Dermis microvascular lymphatic vessel endothelial cell (primary cell): Measurements from ENCODE around the gene BDNF. TPM values are rescaled to one million over a fixed set of nuclear protein-coding genes. Genes with fewer than 3 reads are reported as not detected.
"Not testable (repeated sequence)": the region's sequence is repeated elsewhere in the genome, so short reads cannot be mapped to it uniquely, and the experiment has no call there.

ENCODE experiments used
- DNase-seq, 2 donors: peaks; one replicate each; pipeline versions ENCODE4 v3.0.0 to v3.0.0-alpha.2; 2010; ENCODE audit warnings: low read depth in 2 of 2
- total RNA-seq: library from RNA; depleted of rRNA; stranded (reverse); fragments of >200 nt; gene quantifications from 2 replicates; pipeline ENCODE4 v1.2.1, GENCODE V29; 2014

BDNF gene
- total RNA-seq, 1 donor from 2014 or later = under 0.01 TPM

- DNase-seq = no peak
These were observed 27.3 kb downstream of the BDNF start for GRCh38 chr11:27672836-27673464.

GRCh38 chr11:27665508-27666101 lies 34.6 kb downstream of the BDNF start:
- DNase-seq = not testable (repeated sequence)

- no peak for DNase-seq
These were observed 36.9 kb downstream of the BDNF start for GRCh38 chr11:27663326-27663725.

DNA sequence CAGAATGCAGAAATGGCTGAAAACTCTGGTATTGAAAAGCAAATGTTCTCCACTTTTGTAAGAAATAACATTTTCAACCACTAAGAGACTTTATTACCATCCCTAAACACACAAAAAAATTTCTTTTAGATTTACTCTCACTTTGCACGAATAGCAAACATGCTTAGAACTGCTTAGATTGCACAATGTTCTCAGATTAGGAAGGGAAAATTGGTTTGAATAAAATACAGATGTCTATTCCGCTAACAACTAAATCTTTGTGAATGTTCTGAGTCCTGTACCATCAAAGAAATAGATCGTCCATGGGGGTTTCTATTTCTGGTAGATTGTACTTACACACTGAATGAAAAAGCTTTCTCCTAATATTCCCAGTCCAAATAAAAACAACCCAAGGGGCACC lies 40.1 kb downstream of the BDNF start:
- no peak for DNase-seq

DNA sequence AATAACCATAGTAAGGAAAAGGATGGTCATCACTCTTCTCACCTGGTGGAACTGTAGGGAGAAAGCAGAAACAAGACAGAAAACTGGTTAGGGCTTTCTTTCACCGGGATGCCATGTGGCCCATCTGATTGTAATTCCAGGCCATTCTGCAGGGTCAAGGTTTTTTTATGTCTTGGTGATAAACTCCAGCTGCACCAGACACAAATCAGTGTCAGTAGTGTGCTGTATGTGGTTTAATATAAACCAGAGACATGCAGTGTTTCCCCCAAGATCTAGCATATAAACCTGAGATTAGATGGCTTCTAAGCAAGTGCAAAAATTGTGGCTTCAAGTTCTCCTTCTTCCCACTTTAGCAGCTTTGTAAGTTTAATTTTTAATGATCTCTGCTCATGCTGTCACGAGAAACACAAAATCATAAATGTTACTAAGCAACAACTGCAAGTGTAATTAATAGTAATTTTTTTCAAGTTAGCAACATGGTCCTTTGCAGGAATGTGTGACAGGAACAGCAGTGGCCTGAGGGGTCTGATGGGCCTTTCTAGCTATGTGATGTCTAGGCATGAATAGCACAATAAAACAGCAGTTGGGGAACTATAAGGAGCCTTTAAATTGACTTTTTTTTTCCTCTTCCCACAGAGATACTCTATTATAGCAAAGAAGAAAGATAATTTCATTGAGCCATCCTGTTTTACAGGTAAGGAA lies 41.6 kb downstream of the BDNF start:
- DNase-seq = no peak

DNA sequence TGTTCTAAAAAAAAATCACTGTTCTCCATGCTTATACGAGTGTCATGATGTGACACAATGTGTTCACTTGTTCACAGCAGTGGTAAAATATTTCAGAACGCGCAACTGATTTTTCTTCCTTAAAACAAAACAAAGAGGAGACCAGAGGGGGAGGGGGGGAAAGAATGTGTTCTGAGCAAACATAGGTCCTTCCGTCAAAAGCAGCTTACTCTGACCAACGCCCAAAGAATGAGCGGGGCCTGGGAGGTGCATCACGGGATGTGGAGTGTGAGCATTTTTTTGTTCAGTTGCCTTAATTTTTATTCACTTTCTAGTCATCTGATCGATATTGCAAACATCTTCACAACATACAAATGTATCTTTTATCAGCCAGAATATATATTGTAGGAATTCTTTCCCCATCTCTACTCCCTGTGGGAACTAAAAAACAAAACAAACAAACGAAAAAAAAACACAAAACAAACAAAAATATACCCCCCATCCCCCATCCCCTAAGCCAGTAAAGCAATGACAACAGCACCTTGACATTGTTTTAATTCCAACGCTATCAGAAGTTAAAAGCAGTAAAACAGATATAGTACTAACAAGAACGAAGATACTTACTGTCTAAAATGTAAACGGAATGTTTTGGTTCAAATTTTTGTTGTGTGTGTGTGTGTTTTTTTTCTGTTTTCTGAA lies 43.3 kb downstream of the BDNF start:
- no peak for DNase-seq

- no peak for DNase-seq
These were observed 43.9 kb downstream of the BDNF start for GRCh38 chr11:27656320-27656719.

GRCh38 chr11:27653990-27654758 lies 46.1 kb downstream of the BDNF start:
- DNase-seq = no peak

DNA sequence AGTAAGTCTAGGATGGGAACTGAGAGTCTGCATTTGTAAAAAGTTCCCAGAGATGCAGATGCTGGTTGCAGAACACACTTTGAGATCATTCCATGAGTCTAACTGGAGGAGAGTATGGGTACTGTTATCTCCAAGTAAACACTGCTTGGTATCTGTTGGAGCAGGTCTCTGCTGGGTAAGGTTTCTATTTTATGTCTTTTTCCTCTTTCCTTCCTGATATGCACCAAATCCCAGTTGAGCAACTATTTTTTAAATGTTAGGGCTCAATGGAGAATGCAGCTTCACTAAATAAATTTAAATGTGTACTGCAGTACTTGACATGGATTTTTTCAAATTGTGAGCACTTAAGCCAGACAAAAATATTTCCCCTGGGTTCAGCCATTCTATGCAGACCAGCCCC lies 48.5 kb downstream of the BDNF start:
- DNase-seq = no peak

DNA sequence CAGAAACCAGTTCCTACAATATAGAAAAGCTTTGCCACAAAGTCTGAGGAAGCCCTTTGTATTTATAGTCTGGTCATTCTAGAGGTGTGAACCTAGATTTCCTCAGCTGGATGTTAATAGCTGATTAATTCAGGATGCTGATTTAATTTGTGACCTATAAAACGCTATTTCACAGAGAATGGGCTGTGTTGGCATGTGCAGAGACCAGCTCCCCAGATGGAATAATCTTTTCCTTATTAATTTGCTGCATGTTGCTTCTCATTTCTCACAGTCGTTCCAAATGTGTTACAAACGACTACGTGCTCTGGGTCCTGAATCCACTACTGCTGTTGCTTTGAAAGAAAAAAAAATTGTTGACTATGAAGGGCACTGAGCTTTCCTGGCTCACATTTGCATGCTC lies 49.3 kb downstream of the BDNF start:
- no peak for DNase-seq

DNA sequence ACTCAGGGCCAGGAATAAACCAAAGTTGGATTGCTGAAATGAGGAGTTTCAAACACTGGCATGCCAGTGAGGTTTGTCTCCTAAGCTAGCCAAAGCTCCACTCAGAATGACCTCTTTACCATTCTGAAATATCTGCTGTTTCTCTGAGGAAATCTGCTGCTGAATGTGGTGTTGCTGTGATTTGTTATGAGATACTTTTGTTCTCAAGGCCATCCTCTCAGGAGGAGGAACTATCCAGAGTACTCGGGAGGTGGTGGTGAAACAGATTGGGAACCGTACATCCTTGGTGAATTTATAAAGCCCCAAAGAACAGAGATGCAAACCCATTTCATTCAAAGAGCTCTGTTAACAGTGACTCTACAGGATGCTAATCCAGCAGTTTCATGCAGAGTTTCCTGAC lies 50.5 kb downstream of the BDNF start:
- DNase-seq = no peak

DNA sequence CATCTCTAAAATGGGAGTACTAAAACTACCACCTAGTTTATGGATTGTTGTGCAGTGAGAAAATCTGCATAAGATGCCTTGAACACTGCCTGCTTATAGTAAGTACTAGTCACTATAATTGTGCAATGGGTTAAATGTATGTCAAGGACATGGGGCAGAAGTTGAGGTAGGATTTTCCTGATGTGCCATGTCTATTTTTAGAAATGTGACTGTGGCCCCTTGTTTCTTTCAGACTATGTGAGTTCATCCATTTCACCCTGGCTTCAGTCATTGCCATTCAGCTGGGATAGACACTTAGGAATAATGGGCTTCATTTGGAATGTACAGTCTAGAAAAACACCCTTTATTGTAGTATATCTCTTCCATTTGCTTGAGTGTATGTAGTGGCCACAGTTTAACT lies 51.4 kb downstream of the BDNF start:
- DNase-seq = no peak

DNA sequence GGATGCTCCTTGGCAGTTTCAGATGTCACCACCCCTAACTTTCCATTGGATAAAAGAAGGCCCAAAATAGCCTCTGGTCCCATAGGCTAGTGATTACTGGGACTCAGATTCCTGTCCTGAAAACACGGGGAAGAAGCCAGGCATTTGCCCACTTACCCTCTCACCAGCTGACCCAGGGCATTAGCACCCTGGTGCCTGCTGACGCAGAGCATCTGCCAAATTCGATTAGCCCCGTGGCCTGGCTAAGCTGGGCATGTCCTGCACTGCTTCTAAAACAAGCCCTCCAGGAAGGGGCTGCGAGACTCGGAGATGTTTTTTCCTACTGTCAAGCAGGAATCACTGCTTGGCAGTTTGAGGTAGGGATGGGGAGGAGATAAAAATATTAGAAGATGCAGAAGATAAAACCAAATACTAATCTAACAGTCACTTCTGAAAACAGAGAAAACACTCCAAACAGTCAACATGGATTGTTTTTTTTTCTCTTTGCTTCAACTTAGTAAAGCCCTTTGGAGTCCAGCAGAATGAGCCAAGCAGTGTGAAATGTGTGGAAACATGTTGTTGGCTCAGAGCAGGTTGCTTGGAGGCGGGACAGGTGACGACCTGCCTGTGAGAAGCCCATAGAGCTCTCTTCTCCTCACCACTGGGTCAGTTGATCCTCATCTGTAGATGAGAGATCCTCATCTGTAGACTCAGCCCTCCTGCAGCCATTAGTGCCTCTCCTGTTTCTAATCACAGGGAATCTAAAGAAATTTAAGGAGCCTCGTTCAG lies 54.0 kb downstream of the BDNF start:
- DNase-seq = no peak

DNA sequence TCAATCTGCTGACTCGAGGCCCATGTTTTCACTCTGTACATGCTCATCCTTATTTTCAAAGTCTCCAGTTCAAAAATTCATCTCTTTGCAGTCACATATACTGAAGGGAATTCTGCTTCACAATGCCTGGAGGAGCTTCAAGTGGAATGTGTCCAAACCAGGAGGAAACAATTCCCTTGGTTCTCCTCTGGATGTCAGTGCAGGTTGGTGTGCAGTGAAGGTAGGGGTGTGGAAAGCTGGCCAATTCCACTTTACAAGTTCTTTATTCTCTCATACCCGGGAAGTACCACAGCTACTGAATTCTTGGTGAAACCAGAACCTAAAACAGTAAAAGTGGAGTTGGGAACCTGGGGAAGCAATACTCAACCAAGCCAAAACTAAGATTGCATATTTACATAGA lies 57.3 kb downstream of the BDNF start:
- DNase-seq = no peak

DNA sequence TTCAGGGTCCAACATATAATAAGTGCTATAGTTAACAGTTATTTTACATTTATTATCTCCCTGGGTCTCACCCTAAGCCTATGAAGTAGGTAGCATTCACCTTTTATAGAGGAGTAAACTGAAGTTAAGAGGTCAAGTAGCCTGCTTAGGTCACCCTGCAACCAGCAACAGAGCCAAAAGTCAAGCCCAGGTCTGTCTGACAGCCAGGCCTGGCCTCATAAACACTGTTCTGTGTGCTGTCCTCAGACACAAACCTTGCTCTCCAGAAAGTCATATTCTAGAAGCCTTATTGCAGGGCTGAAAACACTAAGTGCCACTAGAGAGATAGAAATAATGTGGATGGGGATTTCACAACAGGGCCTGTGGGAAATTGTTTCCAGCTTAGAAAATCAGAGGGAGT lies 59.3 kb downstream of the BDNF start:
- DNase-seq = no peak

DNA sequence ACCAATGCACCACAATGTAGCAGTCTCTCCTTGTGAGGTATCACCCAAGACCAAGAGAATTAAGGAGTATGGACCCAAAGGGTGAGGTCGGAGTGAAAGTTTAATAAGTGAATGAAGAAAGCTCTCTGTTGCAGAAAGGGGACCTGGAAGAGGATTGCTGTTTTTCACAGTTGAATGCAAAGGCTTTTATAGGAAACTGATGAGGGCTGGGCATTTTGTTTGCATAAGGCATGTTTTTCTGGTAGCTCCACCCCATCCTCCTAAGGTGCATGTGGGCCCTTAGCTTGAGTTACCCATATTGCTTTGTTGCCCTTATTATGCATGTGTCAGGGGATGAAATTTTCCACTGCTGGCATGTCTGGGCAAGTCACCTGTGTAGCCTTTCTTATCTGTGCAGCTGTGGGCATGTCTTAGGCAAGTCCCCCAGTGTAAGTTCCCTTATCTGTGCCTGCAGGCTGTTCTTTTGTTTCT lies 64.7 kb downstream of the BDNF start:
- no peak for DNase-seq

DNA sequence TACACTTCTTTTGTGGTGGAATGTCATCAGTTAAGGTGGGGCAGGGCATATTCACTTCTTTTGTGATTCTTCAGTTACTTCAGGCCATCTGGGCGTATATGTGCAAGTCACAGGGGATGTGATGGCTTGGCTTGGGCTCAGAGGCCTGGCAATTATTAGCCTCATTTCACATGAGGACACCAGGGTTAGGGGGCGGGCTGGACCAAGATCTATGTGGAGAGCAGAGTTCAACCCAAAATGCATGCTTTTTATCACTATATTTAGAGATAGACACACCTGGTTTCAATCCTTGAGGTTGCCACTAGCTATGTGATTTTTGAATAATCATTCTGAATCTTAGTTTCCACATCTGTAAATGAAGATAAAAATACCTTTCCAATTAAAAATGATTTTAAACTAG lies 65.5 kb downstream of the BDNF start:
- not testable (repeated sequence) for DNase-seq

GRCh38 chr11:27634282-27634681 lies 66.0 kb downstream of the BDNF start:
- not testable (repeated sequence) for DNase-seq

GRCh38 chr11:27629023-27629422 lies 71.2 kb downstream of the BDNF start:
- DNase-seq = not testable (repeated sequence)

GRCh38 chr11:27627979-27628378 lies 72.3 kb downstream of the BDNF start:
- DNase-seq = no peak
